ENCODE results near the gene EZR.
"Not testable (repeated sequence)": the region's sequence is repeated elsewhere in the genome, so short reads cannot be mapped to it uniquely, and the experiment has no call there.

Gene EZR

DNA sequence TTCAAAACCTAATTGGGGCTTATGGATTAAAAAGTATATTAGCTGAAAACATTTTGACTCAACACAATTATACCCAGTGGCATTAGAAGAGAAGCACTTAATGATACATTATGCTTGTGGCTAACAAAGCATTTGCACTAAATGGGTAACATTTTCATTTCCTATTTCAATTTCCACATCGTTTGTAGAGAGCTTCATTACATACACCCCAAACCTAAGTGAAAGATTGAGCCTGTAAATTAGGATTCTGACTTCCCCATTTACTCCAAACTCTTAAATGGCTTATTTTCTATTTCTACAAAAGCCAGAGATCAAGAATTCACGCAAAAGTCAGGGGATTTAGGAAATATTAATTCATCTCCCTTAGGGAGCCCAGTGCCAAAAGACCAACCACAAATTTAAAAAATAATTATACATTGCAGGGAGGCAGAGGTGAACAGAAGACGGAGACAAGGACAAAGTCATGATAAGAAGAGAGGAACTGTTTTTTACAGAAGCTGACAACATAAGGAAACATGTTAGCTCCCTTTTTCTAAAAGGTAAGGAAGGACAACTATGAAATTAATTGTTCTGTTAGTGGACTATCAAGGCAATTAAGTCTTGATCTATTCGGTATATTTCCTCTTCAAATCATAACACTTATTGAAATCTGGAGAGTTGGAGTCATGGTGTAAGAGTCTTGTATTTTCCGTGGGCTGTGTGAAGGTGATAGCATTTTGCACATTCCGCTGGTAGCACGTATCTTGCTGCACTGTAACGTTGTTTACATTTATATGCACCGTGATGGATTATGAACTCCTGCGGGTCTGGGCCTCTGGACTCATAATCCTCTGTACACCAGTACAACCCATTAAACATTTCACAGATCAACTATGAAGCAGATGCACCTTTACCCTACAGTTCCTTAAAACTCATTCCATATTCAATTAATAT, 24.8 kb upstream of the EZR start:
- no peak for DNase-seq (ENCODE audit: extremely low spot score)
- ChIA-PET POLR2A (no interaction called here), CTCF (interaction anchor here (1.3 to 2.3 kb wide), 4 partner anchors 9 to 14 kb away, joined by 3 to 7 read pairs (median 6); no protein-coding TSS in a partner anchor)
- TF ChIP-seq CTCF (IDR thresholded peaks at IDR 0.05; ENCODE audit: control extremely low read depth, extremely low read depth, low read depth, missing control alignments): no peak

DNA sequence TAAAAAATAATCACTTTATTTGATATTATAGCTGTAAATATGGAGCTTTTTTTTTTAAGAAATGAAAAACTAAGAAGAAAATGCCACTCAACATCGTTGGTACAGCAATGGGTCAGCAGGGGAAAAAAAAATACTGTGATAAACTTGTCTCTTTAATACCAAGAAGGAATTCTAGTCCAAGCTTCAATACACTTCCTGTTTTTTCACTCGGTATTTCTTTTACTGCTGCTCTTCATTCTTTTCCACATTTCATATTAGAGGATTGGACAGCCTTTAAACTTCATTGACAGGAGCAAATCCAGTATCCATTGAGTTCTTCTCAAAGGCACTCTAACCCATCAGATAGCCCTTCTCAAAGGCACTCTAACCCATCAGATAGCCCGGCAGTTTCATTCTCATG, 22.2 kb upstream of the EZR start:
- ChIA-PET CTCF (interaction anchor here (1.2 to 3.1 kb wide), 2 partner anchors 10 to 126 kb away, joined by 3 to 18 read pairs; no protein-coding TSS in a partner anchor), POLR2A (no interaction called here)
- no peak for DNase-seq (ENCODE audit: extremely low spot score)
- TF ChIP-seq CTCF (IDR thresholded peaks at IDR 0.05; ENCODE audit: control extremely low read depth, extremely low read depth, low read depth, missing control alignments): no peak

DNA sequence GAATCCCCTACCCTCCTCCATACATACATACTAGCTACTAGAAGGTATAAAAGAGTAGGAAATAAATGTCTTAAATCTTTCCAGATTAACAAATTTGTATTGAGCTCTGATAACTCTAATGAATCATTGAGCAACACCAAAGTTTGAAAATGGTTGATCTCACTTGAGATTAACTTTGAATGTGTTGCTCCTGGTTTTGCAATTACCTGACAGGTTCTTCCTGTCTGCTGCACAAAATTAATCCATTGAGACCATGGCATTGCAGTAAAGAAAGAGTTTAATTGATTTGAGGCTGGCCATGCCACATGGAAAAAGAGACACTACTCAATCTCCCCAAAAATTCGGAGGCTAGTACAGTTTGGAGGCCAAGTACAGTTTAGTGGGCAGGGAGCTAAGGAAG, 21.3 kb upstream of the EZR start:
- CTCF ChIA-PET: interaction anchor here (0.9 to 3.1 kb wide), 4 partner anchors 9 to 149 kb away, joined by 3 to 18 read pairs (median 4); no protein-coding TSS in a partner anchor
- POLR2A ChIA-PET: no interaction called here
- no peak for DNase-seq (ENCODE audit: extremely low spot score)
- TF ChIP-seq CTCF (IDR thresholded peaks at IDR 0.05; ENCODE audit: control extremely low read depth, extremely low read depth, low read depth, missing control alignments): no peak

GRCh38 chr6:158839796-158840195, 20.6 kb upstream of the EZR start:
- TF ChIP-seq CTCF (IDR thresholded peaks at IDR 0.05; ENCODE audit: control extremely low read depth, extremely low read depth, low read depth, missing control alignments): no peak
- ChIA-PET CTCF (interaction anchor here (0.9 to 3.1 kb wide), 4 partner anchors 9 to 148 kb away, joined by 3 to 18 read pairs (median 4); no protein-coding TSS in a partner anchor), POLR2A (no interaction called here)
- DNase-seq (ENCODE audit: extremely low spot score): no peak

DNA sequence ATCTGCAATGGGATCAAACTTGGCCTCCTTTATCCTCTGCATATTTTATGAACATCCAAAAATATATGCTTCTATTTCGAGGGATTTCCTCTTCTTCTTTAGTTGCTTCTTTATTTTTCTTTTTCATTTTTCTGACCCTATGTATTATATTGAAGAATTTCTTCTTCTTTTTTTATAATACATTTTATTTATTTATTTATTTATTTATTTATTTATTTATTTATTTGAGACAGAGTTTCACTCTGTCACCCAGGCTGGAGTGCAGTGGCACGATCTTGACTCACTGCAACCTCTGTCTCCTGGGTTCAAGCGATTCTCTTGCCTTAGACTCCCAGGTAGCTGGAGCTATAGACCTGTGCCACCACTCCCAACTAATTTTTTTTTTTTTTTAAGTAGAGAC, 19.6 kb upstream of the EZR start:
- DNase-seq (ENCODE audit: extremely low spot score); POLR2A ChIA-PET: not testable (repeated sequence)
- CTCF ChIA-PET: interaction anchor here (0.8 to 1.4 kb wide), 3 partner anchors 16 to 133 kb away, joined by 3 read pairs; no protein-coding TSS in a partner anchor

GRCh38 chr6:158837684-158838625, 18.8 kb upstream of the EZR start:
- CTCF ChIA-PET: interaction anchor here (0.7 to 1.1 kb wide), 4 partner anchors 16 to 134 kb away, joined by 3 to 4 read pairs (median 3); no protein-coding TSS in a partner anchor
- no peak for TF ChIP-seq CTCF (IDR thresholded peaks at IDR 0.05; ENCODE audit: control extremely low read depth, extremely low read depth, low read depth, missing control alignments)
- POLR2A ChIA-PET: no interaction called here
- no peak for DNase-seq (ENCODE audit: extremely low spot score)
